Uterus (tissue), 4 donors: Measurements from ENCODE around the gene GSG1L. TPM values are rescaled to one million over a fixed set of nuclear protein-coding genes. Genes with fewer than 3 reads are reported as not detected.

Source experiments
- DNase-seq, 2 donors: peaks; one replicate each; pipeline ENCODE4 v3.0.0-alpha.2; 2019 to 2020
- H3K27ac ChIP-seq, 2 donors: fragments of 200-600 bp; sonication (generic); 1 replicate in 1 of 2; 2 replicates in 1 of 2; pipeline ENCODE4 v1.5.1; 2016 to 2018
- H3K27me3 ChIP-seq, 2 donors: fragments of 200-600 bp; sonication (generic); one replicate each; pipeline ENCODE4 v1.5.1; 2018 to 2019; ENCODE audit warnings: control low read depth in 1 of 2
- H3K36me3 ChIP-seq, 2 donors: fragments of 200-600 bp; sonication (generic); one replicate each; pipeline ENCODE4 v1.5.1; 2019; ENCODE audit warnings: control low read depth in 1 of 2
- H3K4me1 ChIP-seq, 2 donors: fragments of 200-600 bp; sonication (generic); one replicate each; pipeline ENCODE4 v1.5.1; 2018 to 2019; ENCODE audit warnings: control low read depth in 1 of 2
- H3K4me3 ChIP-seq, 2 donors: fragments of 200-600 bp; sonication (generic); 1 replicate in 1 of 2; 2 replicates in 1 of 2; pipeline ENCODE4 v1.5.1; 2018 to 2019; ENCODE audit warnings: mild to moderate bottlenecking in 1 of 2
- H3K9me3 ChIP-seq, 2 donors: fragments of 200-600 bp; sonication (generic); one replicate each; pipeline ENCODE4 v1.5.1; 2019; ENCODE audit warnings: control low read depth in 1 of 2
- CTCF ChIP-seq, 4 experiments: fragments of 200-600 bp in 2 of 4; fragments of 450-650 bp in 2 of 4; sonication (generic) in 2 of 4; IDR thresholded peaks; one replicate each; pipeline ENCODE4 v1.5.1; 2016 to 2019; ENCODE audit warnings: antibody characterized with exemption in 4 of 4, mild to moderate bottlenecking in 2 of 4, moderate library complexity in 1 of 4
- POLR2A ChIP-seq, 2 donors: fragments of 450-650 bp; IDR thresholded peaks; one replicate each; pipeline ENCODE4 v1.6.1; 2016; ENCODE audit warnings: antibody characterized with exemption in 2 of 2, mild to moderate bottlenecking in 1 of 2, moderate library complexity in 1 of 2
- intact Hi-C: fragments of 100-400 bp; cut with DNase I; formaldehyde crosslinking; loops from one replicate; pipeline ENCODE4 v1.15.1; 2023; ENCODE audit warnings: low total_unique reads
- total RNA-seq, 4 donors: library from RNA; depleted of rRNA in 3 of 4; stranded (reverse); fragments of >200 nt in 3 of 4; gene quantifications; one replicate each; pipeline versions ENCODE4 v1.1.0 to v1.2.4, GENCODE V29; 2014 to 2023
- donor health status: DM: yes; HTN: yes; CAD: no.

Gene GSG1L
- total RNA-seq, 4 donors from 2014 or later, result 0.24 to 0.35 TPM; not detected in 2

DNA sequence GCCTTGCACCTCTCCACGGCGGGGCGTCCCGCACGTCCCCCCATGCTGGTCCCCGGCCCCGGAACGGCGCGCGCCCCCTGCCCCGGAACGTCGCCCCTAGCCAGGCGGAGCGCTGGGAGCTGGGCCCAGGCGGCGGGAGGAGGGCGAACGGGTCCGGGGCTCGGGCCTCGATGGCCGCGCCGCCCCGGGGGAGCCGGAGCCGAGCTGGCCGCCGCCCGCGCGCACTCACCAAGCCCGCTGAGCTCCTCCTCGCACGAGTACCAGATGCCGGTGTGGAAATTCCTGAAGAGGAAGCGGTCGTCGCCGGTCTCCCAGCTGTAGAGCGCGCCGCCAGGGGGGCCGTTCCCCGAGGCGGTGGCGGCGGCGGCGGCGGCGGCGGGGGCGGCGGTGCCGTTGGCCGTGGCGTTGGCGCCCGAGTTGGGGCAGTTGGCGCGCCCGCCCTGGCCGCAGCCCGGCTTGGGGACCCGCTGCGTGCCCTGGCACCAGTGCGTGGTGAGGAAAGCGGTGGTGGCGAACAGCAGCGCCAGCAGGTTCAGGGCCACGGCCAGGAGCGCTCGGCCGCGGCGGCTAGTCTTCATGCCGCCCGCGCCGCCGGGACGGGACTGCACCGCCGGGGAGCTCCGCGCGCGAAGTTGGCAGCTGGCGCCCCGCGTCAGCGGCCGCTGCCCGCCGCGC, 530 bp downstream of the GSG1L start:
- no peaks in the 10 kb centered on the region for H3K27me3 ChIP-seq
- H3K27ac ChIP-seq, result no peak overlapping the region
- no peaks in the 10 kb centered on the region for H3K9me3 ChIP-seq
- DNase-seq, result no peak
- intact Hi-C loops, result no loop called here
- no peak for TF ChIP-seq POLR2A (IDR thresholded peaks at IDR 0.05)
- TF ChIP-seq CTCF (IDR thresholded peaks at IDR 0.05), result no peak
- H3K4me3 ChIP-seq, result no peak overlapping the region
- peaks cover 0 to 5% of the 10 kb centered on the region in 2 donors for H3K4me1 ChIP-seq
- no peaks in the 10 kb centered on the region for H3K36me3 ChIP-seq

- no peaks in the 10 kb centered on the region for H3K27me3 ChIP-seq
- intact Hi-C loops, result no loop called here
- no peaks in the 10 kb centered on the region for H3K36me3 ChIP-seq
- TF ChIP-seq POLR2A (IDR thresholded peaks at IDR 0.05), result no peak
- TF ChIP-seq CTCF (IDR thresholded peaks at IDR 0.05), result no peak
- no peak overlapping the region for H3K4me3 ChIP-seq
- no peaks in the 10 kb centered on the region for H3K9me3 ChIP-seq
- no peak overlapping the region for H3K27ac ChIP-seq
- DNase-seq, result no peak
- H3K4me1 ChIP-seq, result peaks cover 0 to 5% of the 10 kb centered on the region in 2 donors
Observed at GRCh38 chr16:28062261-28062846, 1.2 kb downstream of the GSG1L start.

- Histone ChIP-seq H3K4me1 (peaks cover 0 to 5% of the 10 kb centered on the region in 2 donors), H3K4me3 (no peak overlapping the region), H3K9me3 (no peaks in the 10 kb centered on the region), H3K27ac (no peak overlapping the region), H3K36me3 (no peaks in the 10 kb centered on the region), H3K27me3 (no peaks in the 10 kb centered on the region)
- intact Hi-C loops, result no loop called here
- TF ChIP-seq POLR2A (IDR thresholded peaks at IDR 0.05), result no peak
- no peak for TF ChIP-seq CTCF (IDR thresholded peaks at IDR 0.05)
- DNase-seq, result no peak
Observed at GRCh38 chr16:28061352-28062101, 2.0 kb downstream of the GSG1L start.

DNA sequence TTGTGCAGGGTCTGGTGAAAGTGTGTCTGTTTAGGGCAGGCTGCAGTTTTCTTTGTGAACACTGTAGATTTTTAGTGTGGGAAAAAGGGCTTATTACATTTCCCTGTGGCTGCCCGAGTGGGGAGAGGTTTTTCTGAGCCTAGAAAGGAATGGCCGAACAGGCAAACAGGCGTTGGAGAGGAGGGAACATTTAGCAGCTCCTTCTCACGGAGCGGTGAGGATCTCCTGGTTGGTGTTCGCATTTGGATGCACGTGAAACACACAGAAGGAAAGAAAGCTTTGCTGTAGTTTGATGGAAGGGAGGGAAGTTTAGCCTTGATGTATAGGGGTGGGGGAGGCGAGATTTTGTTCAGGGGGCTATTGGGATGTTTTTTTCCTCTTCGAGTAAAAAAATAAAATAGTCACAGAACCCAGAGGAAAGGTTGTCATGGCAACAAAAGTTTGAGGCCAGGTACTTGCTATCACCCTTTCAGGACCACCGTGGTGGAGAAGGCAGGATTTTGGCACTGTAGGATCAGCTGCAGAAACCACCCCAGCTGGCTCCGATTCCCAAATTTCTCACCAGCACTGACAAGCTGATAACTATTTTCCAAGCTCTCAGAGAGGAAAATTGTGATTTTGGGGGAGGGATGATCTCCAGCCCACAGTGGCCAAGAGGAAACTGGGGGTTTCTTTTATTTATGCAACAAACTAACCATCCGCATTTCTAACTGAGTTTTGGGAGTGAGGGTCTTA, 3.5 kb downstream of the GSG1L start:
- no peak for TF ChIP-seq CTCF (IDR thresholded peaks at IDR 0.05)
- TF ChIP-seq POLR2A (IDR thresholded peaks at IDR 0.05), result no peak
- Histone ChIP-seq H3K27ac (no peak overlapping the region), H3K36me3 (no peaks in the 10 kb centered on the region), H3K27me3 (no peaks in the 10 kb centered on the region), H3K4me1 (peaks cover 0 to 5% of the 10 kb centered on the region in 2 donors), H3K4me3 (no peak overlapping the region), H3K9me3 (no peaks in the 10 kb centered on the region)
- intact Hi-C loops, result no loop called here
- DNase-seq, result no peak
